Progenitor cell of endocrine pancreas (in vitro differentiated cells): ENCODE results near the gene TICRR. TPM values are rescaled to one million over a fixed set of nuclear protein-coding genes. Genes with fewer than 3 reads are reported as not detected.

Experiments used
- DNase-seq: peaks from one replicate; pipeline ENCODE4 v3.0.0; 2021; ENCODE audit warnings: low spot score; ENCODE audit not compliant: unreplicated experiment
- H3K27ac Mint-ChIP-seq: 2 replicates; pipeline ENCODE4 v1.8.0; 2021; ENCODE audit warnings: mild to moderate bottlenecking, moderate library complexity, mixed read lengths
- H3K27me3 Mint-ChIP-seq: 2 replicates; pipeline ENCODE4 v1.8.0; 2021; ENCODE audit warnings: mixed read lengths
- H3K36me3 Mint-ChIP-seq: 2 replicates; pipeline ENCODE4 v1.8.0; 2022; ENCODE audit warnings: mixed read lengths; ENCODE audit not compliant: insufficient read depth
- H3K4me1 Mint-ChIP-seq: 2 replicates; pipeline ENCODE4 v1.8.0; 2021; ENCODE audit warnings: low read depth, mixed read lengths
- H3K4me3 Mint-ChIP-seq: 2 replicates; pipeline ENCODE4 v1.8.0; 2021; ENCODE audit warnings: low read depth, mild to moderate bottlenecking, moderate library complexity, mixed read lengths
- H3K9me3 Mint-ChIP-seq: 2 replicates; pipeline ENCODE4 v1.8.0; 2021; ENCODE audit warnings: low read depth, mixed read lengths
- long read RNA-seq: library from polyadenylated mRNA; unstranded; transcript quantifications from one replicate; pipeline ENCODE4 v2.0.0, GENCODE V29; 2020
- total RNA-seq: library from RNA; stranded (reverse); gene quantifications from 2 replicates; pipeline ENCODE4 v1.2.1, GENCODE V29; 2021
- TF ChIP-seq, protein P1 (sequence below): fragments of 200-600 bp; sonication (generic); IDR thresholded peaks from one replicate; pipeline ENCODE4 v1.5.0; 2021; ENCODE audit warnings: antibody characterized with exemption, mild to moderate bottlenecking; ENCODE audit not compliant: unreplicated experiment

TICRR gene, protein sequence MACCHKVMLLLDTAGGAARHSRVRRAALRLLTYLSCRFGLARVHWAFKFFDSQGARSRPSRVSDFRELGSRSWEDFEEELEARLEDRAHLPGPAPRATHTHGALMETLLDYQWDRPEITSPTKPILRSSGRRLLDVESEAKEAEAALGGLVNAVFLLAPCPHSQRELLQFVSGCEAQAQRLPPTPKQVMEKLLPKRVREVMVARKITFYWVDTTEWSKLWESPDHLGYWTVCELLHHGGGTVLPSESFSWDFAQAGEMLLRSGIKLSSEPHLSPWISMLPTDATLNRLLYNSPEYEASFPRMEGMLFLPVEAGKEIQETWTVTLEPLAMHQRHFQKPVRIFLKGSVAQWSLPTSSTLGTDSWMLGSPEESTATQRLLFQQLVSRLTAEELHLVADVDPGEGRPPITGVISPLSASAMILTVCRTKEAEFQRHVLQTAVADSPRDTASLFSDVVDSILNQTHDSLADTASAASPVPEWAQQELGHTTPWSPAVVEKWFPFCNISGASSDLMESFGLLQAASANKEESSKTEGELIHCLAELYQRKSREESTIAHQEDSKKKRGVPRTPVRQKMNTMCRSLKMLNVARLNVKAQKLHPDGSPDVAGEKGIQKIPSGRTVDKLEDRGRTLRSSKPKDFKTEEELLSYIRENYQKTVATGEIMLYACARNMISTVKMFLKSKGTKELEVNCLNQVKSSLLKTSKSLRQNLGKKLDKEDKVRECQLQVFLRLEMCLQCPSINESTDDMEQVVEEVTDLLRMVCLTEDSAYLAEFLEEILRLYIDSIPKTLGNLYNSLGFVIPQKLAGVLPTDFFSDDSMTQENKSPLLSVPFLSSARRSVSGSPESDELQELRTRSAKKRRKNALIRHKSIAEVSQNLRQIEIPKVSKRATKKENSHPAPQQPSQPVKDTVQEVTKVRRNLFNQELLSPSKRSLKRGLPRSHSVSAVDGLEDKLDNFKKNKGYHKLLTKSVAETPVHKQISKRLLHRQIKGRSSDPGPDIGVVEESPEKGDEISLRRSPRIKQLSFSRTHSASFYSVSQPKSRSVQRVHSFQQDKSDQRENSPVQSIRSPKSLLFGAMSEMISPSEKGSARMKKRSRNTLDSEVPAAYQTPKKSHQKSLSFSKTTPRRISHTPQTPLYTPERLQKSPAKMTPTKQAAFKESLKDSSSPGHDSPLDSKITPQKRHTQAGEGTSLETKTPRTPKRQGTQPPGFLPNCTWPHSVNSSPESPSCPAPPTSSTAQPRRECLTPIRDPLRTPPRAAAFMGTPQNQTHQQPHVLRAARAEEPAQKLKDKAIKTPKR (N-terminal part only)
- total RNA-seq: 13.9 and 14.7 TPM in 2 replicates
- long read RNA-seq: 0 reads

DNA sequence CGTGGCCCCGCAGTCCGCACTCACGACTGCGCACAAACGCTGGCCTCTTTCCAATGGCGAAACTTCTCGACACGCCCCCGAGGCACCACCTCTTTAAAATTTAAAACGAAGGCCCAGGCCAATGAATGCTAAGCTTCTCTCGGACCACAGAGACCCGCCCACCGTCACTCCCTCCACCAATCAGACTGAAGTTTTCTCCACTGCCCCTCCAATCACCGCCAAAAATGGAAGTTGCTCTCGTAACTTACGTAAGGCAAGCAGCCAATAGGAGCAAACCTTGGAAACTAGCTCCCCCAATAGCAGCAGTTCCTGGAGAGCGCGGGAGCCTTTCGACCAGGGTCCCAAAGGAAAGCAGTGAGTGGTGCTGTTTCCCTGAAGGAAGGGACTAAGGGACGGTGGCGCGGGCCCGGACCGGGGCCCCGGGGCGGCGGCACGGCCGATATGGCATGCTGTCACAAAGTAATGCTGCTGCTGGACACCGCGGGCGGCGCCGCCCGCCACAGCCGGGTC, at the start of gene TICRR:
Gene TICRR, plus strand, starts transcription at position 324 of the 510 bp plus-strand sequence. Its CDS starts 118 bp downstream, at position 442.
- Mint-ChIP-seq H3K27ac (peak within 1 kb of the TSS; percentile 82), H3K36me3 (peaks cover 2% of the 10 kb centered on the region), H3K4me1 (peaks cover 17% of the 10 kb centered on the region), H3K4me3 (peak within 1 kb of the TSS; percentile 85), H3K9me3 (no peaks in the 10 kb centered on the region), H3K27me3 (peaks cover 10% of the 10 kb centered on the region)
- TF ChIP-seq, protein P1, sequence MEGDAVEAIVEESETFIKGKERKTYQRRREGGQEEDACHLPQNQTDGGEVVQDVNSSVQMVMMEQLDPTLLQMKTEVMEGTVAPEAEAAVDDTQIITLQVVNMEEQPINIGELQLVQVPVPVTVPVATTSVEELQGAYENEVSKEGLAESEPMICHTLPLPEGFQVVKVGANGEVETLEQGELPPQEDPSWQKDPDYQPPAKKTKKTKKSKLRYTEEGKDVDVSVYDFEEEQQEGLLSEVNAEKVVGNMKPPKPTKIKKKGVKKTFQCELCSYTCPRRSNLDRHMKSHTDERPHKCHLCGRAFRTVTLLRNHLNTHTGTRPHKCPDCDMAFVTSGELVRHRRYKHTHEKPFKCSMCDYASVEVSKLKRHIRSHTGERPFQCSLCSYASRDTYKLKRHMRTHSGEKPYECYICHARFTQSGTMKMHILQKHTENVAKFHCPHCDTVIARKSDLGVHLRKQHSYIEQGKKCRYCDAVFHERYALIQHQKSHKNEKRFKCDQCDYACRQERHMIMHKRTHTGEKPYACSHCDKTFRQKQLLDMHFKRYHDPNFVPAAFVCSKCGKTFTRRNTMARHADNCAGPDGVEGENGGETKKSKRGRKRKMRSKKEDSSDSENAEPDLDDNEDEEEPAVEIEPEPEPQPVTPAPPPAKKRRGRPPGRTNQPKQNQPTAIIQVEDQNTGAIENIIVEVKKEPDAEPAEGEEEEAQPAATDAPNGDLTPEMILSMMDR: no peak
- DNase-seq: peak; percentile 91

DNA sequence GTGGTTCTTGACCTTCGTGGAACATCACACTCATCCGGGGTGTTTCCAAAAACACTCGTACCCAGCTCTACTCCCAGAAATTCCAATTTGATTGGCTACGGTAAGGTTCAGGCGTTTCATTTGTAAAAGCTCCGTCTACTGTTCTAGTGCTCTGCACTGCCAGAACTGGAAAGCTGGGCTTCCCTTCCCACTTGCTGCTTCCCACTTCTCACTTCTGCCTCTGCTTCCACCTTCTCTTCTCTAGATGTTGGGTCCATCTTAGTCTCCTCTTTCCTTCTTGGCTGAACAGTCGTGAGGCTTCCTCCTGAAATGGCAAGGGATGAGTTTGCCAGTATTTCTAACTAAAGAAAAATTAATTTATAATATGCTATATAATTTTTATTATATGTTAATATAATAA, 49.1 kb upstream of the TICRR start:
- Mint-ChIP-seq H3K27ac (no peak overlapping the region), H3K4me1 (peaks cover 6% of the 10 kb centered on the region), H3K9me3 (no peaks in the 10 kb centered on the region), H3K36me3 (no peaks in the 10 kb centered on the region), H3K4me3 (no peak overlapping the region), H3K27me3 (peaks cover 11% of the 10 kb centered on the region)
- TF ChIP-seq, protein P1: no peak
- no peak for DNase-seq

DNA sequence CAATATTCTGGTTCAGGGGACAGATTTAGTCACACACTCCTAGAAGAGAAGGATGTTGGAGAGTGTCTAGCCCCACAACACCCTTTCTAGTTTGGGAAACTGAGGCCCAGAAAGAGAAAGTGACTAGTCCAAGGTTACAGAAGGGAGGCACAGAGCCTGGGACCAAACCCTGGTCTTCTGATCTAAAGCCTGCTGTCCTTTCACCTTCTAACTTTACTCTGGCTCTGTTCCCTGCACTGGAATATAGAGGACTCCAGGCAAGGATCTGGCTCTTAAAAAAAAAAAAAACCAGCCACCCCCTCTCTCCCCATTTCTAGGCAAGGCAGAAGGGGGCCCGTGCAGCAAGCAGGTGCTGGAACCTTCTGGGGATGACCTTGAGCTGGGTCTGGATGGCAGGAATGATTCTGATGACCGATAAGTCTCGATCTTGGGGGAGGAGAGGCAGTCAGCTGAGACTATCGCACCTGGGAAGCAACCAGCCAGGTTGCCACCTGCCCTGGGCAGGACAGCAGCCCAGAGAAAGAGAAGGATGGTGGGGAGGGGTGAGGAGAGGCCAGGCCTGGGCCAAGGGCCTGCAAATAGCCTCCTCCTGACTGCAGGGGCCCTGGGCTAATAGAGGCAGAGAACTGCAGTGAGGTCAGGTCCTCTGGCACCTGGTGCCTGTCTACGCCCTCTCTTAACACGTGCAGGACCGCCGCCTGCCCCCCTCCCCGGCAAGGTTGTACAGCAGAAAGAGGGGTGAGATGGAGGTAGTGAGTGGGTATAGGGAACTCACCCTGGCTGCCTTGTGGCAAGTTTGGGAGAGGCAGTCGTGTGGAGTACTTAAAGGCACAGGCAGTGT, 48.4 kb upstream of the TICRR start:
- no peak overlapping the region for H3K27ac Mint-ChIP-seq
- H3K27me3 Mint-ChIP-seq: peaks cover 11% of the 10 kb centered on the region
- peaks cover 6% of the 10 kb centered on the region for H3K4me1 Mint-ChIP-seq
- DNase-seq: no peak
- no peak overlapping the region for H3K4me3 Mint-ChIP-seq
- H3K36me3 Mint-ChIP-seq: no peaks in the 10 kb centered on the region
- TF ChIP-seq, protein P1: no peak
- H3K9me3 Mint-ChIP-seq: no peaks in the 10 kb centered on the region

DNA sequence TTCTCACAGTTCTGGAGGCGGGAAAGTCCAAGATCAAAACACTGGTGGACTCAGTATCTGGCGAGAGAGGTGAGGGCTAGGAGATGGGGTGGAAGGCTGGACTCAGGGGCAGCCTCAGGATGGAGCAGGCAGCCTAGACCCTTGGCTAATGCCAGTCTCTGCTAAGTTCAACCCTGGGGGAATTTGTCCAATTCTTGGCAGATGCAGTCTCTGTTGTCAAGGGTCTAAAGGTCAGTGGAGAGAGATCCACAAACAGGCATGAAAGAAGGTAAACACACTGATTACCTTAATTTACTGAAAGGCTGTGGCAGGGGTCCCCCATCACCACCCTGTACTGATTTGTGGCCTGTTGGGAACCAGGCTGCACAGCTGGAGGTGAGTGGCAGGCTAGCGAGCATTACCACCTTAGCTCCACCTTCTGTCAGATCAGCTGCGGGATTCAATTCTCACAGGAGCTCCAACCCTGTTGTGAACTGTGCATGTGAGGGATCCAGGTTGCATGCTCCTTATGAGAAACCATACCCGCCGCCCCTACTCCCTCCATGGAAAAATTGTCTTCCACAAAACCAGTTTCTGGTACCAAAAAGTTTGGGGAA, 46.4 kb upstream of the TICRR start:
- H3K27me3 Mint-ChIP-seq: peaks cover 3% of the 10 kb centered on the region
- peaks cover 6% of the 10 kb centered on the region for H3K4me1 Mint-ChIP-seq
- peaks cover 2% of the 10 kb centered on the region for H3K9me3 Mint-ChIP-seq
- TF ChIP-seq, protein P1: no peak
- H3K4me3 Mint-ChIP-seq: no peak overlapping the region
- H3K36me3 Mint-ChIP-seq: no peaks in the 10 kb centered on the region
- no peak for DNase-seq
- H3K27ac Mint-ChIP-seq: no peak overlapping the region
